CD14-positive monocyte (primary cell): ENCODE measurements around the gene ALDH16A1. TPM values are rescaled to one million over a fixed set of nuclear protein-coding genes. Genes with fewer than 3 reads are reported as not detected.

Experiments
- DNase-seq, 3 donors: peaks; one replicate each; pipeline ENCODE4 v3.0.0-alpha.2; 2011 to 2022
- H2AFZ ChIP-seq: 2 replicates; pipeline ENCODE4 v1.6.0; 2012; ENCODE audit warnings: mild to moderate bottlenecking, low read depth, low read length, inconsistent platforms; ENCODE audit not compliant: insufficient read depth, poor library complexity, severe bottlenecking
- H3K27ac ChIP-seq, 2 donors: 1 replicate in 1 of 2; 2 replicates in 1 of 2; pipeline ENCODE4 v1.5.1; 2012 to 2013; ENCODE audit warnings: low read length in 2 of 2, control low read depth in 1 of 2, inconsistent platforms in 1 of 2, low read depth in 1 of 2, mild to moderate bottlenecking in 1 of 2
- H3K27me3 ChIP-seq, 2 donors: one replicate each; pipeline versions ENCODE4 v1.6.0 to v1.6.1; 2011 to 2013; ENCODE audit warnings: low read length in 2 of 2; ENCODE audit not compliant: control insufficient read depth in 2 of 2, insufficient read depth in 2 of 2
- H3K36me3 ChIP-seq, 2 donors: replicated peaks in 1 of 2; 1 replicate in 1 of 2; 2 replicates in 1 of 2; pipeline versions ENCODE4 v1.5.1 to v1.6.1; 2012 to 2013; ENCODE audit warnings: low read length in 2 of 2, control low read depth in 1 of 2, inconsistent platforms in 1 of 2, mild to moderate bottlenecking in 1 of 2; ENCODE audit not compliant: insufficient read depth in 2 of 2, control insufficient read depth in 1 of 2
- H3K4me1 ChIP-seq, 2 donors: 1 replicate in 1 of 2; 2 replicates in 1 of 2; pipeline versions ENCODE4 v1.5.1 to v1.6.1; 2012 to 2013; ENCODE audit warnings: low read length in 2 of 2, control low read depth in 1 of 2, inconsistent platforms in 1 of 2, mild to moderate bottlenecking in 1 of 2, moderate library complexity in 1 of 2; ENCODE audit not compliant: insufficient read depth in 2 of 2, control insufficient read depth in 1 of 2
- H3K4me2 ChIP-seq: replicated peaks from 2 replicates; pipeline ENCODE3; 2012; ENCODE audit warnings: low read length, moderate library complexity, mild to moderate bottlenecking; ENCODE audit not compliant: poor library complexity, severe bottlenecking; ENCODE audit errors: extremely low read depth
- H3K4me3 ChIP-seq, 3 experiments: fragments of 200-600 bp in 1 of 3; sonication (generic) in 1 of 3; replicated peaks in 1 of 3; 1 replicate in 2 of 3; 2 replicates in 1 of 3; pipeline ENCODE4 v1.5.1; 2011 to 2013; ENCODE audit warnings: low read length in 3 of 3, mild to moderate bottlenecking in 3 of 3, control low read depth in 2 of 3, low read depth in 2 of 3, inconsistent platforms in 1 of 3, moderate library complexity in 1 of 3
- H3K79me2 ChIP-seq: 2 replicates; pipeline ENCODE4 v1.6.0; 2012; ENCODE audit warnings: mild to moderate bottlenecking, control low read depth, inconsistent platforms, low read length, moderate library complexity; ENCODE audit not compliant: insufficient read depth
- H3K9ac ChIP-seq: 2 replicates; pipeline ENCODE4 v1.6.0; 2017; ENCODE audit warnings: low read length, mild to moderate bottlenecking; ENCODE audit not compliant: insufficient read depth, poor library complexity, severe bottlenecking
- H3K9me3 ChIP-seq, 2 donors: replicated peaks in 1 of 2; 1 replicate in 1 of 2; 2 replicates in 1 of 2; pipeline versions ENCODE4 v1.5.1 to v1.6.1; 2012 to 2013; ENCODE audit warnings: low read length in 2 of 2, control low read depth in 1 of 2; ENCODE audit not compliant: control insufficient read depth in 1 of 2, insufficient read depth in 1 of 2
- H4K20me1 ChIP-seq: 2 replicates; pipeline ENCODE4 v1.6.0; 2012; ENCODE audit warnings: mild to moderate bottlenecking, low read length, control low read depth, moderate library complexity; ENCODE audit not compliant: insufficient read depth
- H3K27ac Mint-ChIP-seq, 7 donors: one replicate each; pipeline ENCODE4 v1.8.0; 2020; ENCODE audit warnings: mild to moderate bottlenecking in 7 of 7, mixed read lengths in 7 of 7, moderate library complexity in 6 of 7, inconsistent platforms in 2 of 7
- H3K27me3 Mint-ChIP-seq, 3 donors: one replicate each; pipeline ENCODE4 v1.8.0; 2021 to 2022; ENCODE audit warnings: low read depth in 3 of 3, mild to moderate bottlenecking in 3 of 3, mixed read lengths in 3 of 3, moderate library complexity in 3 of 3, inconsistent platforms in 1 of 3
- H3K36me3 Mint-ChIP-seq, 2 donors: one replicate each; pipeline ENCODE4 v1.8.0; 2020; ENCODE audit warnings: mixed read lengths in 2 of 2, inconsistent platforms in 1 of 2, mild to moderate bottlenecking in 1 of 2
- H3K4me1 Mint-ChIP-seq: one replicate; pipeline ENCODE4 v1.8.0; 2020; ENCODE audit warnings: mild to moderate bottlenecking, mixed read lengths
- H3K4me3 Mint-ChIP-seq, 2 donors: one replicate each; pipeline ENCODE4 v1.8.0; 2020; ENCODE audit warnings: mild to moderate bottlenecking in 2 of 2, mixed read lengths in 2 of 2, moderate library complexity in 1 of 2
- H3K9me3 Mint-ChIP-seq, 7 donors: one replicate each; pipeline ENCODE4 v1.8.0; 2020 to 2022; ENCODE audit warnings: mixed read lengths in 7 of 7, mild to moderate bottlenecking in 6 of 7, moderate library complexity in 6 of 7, inconsistent platforms in 2 of 7
- WGBS: methylation state at CpG from one replicate; pipeline ENCODE4 v1.1.5; 2013; ENCODE audit warnings: missing lambda C conversion rate; ENCODE audit not compliant: insufficient coverage; 5-methylcytosine and 5-hydroxymethylcytosine counted together
- intact Hi-C, 2 donors: fragments of 100-400 bp; cut with micrococcal nuclease; formaldehyde crosslinking; loops; one replicate each; pipeline versions ENCODE4 v1.15.0 to v1.15.1; 2023
- polyA plus RNA-seq, 3 donors: library from polyadenylated mRNA; depleted of rRNA in 1 of 3; unstranded in 2 of 3; stranded (reverse) in 1 of 3; fragments of 300-500 nt in 2 of 3; fragments of >200 nt in 1 of 3; fragmentation: Illumina TruSeq in 2 of 3; gene quantifications; 1 replicate in 2 of 3; 2 replicates in 1 of 3; pipeline ENCODE4 v1.2.3, GENCODE V29; 2012 to 2021
- TF ChIP-seq, protein P1 (sequence below): fragments of 200-600 bp; IDR thresholded peaks from one replicate; pipeline ENCODE4 v1.8.0; 2022; ENCODE audit warnings: antibody characterized with exemption, mild to moderate bottlenecking

Gene ALDH16A1
- polyA plus RNA-seq, 3 donors: 30.8 to 39.5 (median 31.2) TPM

DNA sequence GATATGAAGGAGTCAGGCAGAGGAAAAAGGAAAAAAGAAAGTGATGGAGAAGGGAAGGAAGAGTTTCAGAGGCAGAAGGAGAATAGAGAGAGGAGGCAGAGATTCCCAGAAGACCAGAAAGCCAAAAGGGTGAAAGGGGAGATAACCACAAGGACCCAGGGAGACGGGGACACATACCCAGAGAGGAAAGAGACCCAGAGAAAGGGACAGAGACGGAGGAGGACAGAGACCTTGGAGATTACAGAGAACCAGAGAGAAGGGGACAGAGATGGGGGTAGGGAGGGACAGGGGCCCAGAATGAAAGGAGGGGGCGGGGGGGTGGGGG, 31.2 kb upstream of the ALDH16A1 start:
- Histone ChIP-seq H3K27ac (no peak overlapping the region), H3K4me3 (no peak overlapping the region), H3K4me2 (no peak overlapping the region), H3K9me3 (peaks cover 0 to 35% of the 10 kb centered on the region in 2 donors), H3K27me3 (peaks cover 65 to 76% of the 10 kb centered on the region in 2 donors), H3K4me1 (peaks cover 13 to 21% of the 10 kb centered on the region in 2 donors), H3K9ac (no peak overlapping the region), H2AFZ (no peak overlapping the region), H3K36me3 (no peaks in the 10 kb centered on the region), H3K79me2 (no peaks in the 10 kb centered on the region), H4K20me1 (no peaks in the 10 kb centered on the region)
- WGBS: no CpG with 5 or more reads among the region's 3 CpGs
- peaks cover 77 to 86% (median 83%) of the 10 kb centered on the region in 3 donors for H3K27me3 Mint-ChIP-seq
- peaks cover 0 to 24% of the 10 kb centered on the region in 2 donors for H3K36me3 Mint-ChIP-seq
- H3K4me3 Mint-ChIP-seq: peak overlapping the region in 1 of 2 donors; percentile 90
- peaks cover 39% of the 10 kb centered on the region for H3K4me1 Mint-ChIP-seq
- intact Hi-C loops: loop anchor here in 1 of 2 donors (10.0 kb wide), 1 partner anchor 47 kb away; no protein-coding TSS in a partner anchor
- DNase-seq: no peak
- H3K9me3 Mint-ChIP-seq: peaks cover 0 to 25% (median 13%) of the 10 kb centered on the region in 7 donors
- no peak overlapping the region for H3K27ac Mint-ChIP-seq
- TF ChIP-seq, protein P1, sequence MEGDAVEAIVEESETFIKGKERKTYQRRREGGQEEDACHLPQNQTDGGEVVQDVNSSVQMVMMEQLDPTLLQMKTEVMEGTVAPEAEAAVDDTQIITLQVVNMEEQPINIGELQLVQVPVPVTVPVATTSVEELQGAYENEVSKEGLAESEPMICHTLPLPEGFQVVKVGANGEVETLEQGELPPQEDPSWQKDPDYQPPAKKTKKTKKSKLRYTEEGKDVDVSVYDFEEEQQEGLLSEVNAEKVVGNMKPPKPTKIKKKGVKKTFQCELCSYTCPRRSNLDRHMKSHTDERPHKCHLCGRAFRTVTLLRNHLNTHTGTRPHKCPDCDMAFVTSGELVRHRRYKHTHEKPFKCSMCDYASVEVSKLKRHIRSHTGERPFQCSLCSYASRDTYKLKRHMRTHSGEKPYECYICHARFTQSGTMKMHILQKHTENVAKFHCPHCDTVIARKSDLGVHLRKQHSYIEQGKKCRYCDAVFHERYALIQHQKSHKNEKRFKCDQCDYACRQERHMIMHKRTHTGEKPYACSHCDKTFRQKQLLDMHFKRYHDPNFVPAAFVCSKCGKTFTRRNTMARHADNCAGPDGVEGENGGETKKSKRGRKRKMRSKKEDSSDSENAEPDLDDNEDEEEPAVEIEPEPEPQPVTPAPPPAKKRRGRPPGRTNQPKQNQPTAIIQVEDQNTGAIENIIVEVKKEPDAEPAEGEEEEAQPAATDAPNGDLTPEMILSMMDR: no peak

DNA sequence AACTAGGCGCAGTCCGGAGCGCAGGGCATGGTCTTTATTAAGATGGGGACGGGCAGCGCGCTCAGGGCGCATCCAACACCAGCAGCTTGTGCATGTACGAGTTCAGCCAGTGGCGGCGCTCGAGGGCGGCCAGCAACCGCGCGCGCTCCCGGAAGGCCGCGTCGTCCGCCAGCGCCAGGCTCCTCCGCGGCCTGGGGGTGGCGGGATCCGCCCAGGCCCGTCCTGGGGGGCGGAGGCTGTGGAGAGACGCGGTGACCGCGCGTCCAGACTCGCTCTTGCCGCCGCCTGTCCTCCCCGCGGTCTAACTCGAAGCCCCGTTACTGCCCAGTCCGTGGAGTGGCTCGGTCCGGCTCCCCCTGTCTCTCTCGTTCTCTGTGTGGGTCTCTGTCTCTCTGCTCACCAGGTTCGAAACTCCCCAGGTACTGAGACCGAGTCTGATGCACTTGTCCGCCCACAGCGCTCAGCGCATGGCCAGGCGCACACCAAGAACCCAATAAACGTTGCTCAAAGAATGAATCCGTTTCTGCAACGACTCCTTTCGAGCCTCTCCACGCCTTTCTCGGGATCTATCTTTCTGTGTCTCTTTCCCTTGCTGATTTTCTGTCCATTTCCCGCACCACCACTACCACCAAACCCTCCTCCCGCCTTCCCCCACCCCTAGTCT, 30.5 kb upstream of the ALDH16A1 start:
- Mint-ChIP-seq H3K9me3 (peaks cover 0 to 30% (median 16%) of the 10 kb centered on the region in 7 donors), H3K4me1 (peaks cover 38% of the 10 kb centered on the region), H3K27me3 (peaks cover 84 to 93% (median 90%) of the 10 kb centered on the region in 3 donors), H3K4me3 (peak overlapping the region; percentile 73 to 92), H3K27ac (no peak overlapping the region), H3K36me3 (peaks cover 0 to 29% of the 10 kb centered on the region in 2 donors)
- no peak overlapping the region for H3K9ac ChIP-seq
- H3K79me2 ChIP-seq: no peaks in the 10 kb centered on the region
- H3K9me3 ChIP-seq: peaks cover 0 to 41% of the 10 kb centered on the region in 2 donors
- peaks cover 71 to 83% of the 10 kb centered on the region in 2 donors for H3K27me3 ChIP-seq
- H3K27ac ChIP-seq: no peak overlapping the region
- H4K20me1 ChIP-seq: no peaks in the 10 kb centered on the region
- TF ChIP-seq, protein P1: peak; percentile 48
- peak overlapping the region; percentile 63 for H3K4me2 ChIP-seq
- DNase-seq: peak in 2 of 3 donors; percentile 22 to 33
- intact Hi-C loops: loop anchor here in 1 of 2 donors (10.0 kb wide), 1 partner anchor 48 kb away; no protein-coding TSS in a partner anchor
- peaks cover 13 to 21% of the 10 kb centered on the region in 2 donors for H3K4me1 ChIP-seq
- peak overlapping the region; percentile 63 for H2AFZ ChIP-seq
- no peaks in the 10 kb centered on the region for H3K36me3 ChIP-seq
- peak overlapping the region in 2 of 3 experiments; percentile 5 to 63 for H3K4me3 ChIP-seq
- 3% methylated on average over 58 of the region's 58 CpGs for WGBS
